Activated CD8-positive, alpha-beta T cell treated with anti-CD3 and anti-CD28 coated beads for 36 hours (primary cell): Measurements from ENCODE around the gene MAGED4. TPM values are rescaled to one million over a fixed set of nuclear protein-coding genes. Genes with fewer than 3 reads are reported as not detected.
"Not testable (repeated sequence)": the region's sequence is repeated elsewhere in the genome, so short reads cannot be mapped to it uniquely, and the experiment has no call there.

Source experiments
- ATAC-seq: fragments of 200-7000 bp; cut with Tn5 transposase; one replicate; pipeline ENCODE4 v1.10.0; 2021; ENCODE audit warnings: mild to moderate bottlenecking, moderate library complexity
- CTCF ChIA-PET: fragments of 350-600 bp; sonication (Branson Sonifier 250); formaldehyde crosslinking; loops from one replicate; lab custom pipeline; 2021; ENCODE audit warnings: antibody characterized with exemption; lab: Charles Lee
- POLR2A ChIA-PET: fragments of 350-600 bp; sonication (Branson Sonifier 250); formaldehyde crosslinking; loops from one replicate; lab custom pipeline; 2021; ENCODE audit warnings: antibody characterized with exemption; lab: Charles Lee
- DNase-seq: peaks from one replicate; pipeline ENCODE4 v3.0.0-alpha.2; 2020
- H3K27ac Mint-ChIP-seq: one replicate; pipeline ENCODE4 v1.8.0; 2021; ENCODE audit warnings: mild to moderate bottlenecking, mixed read lengths
- H3K27me3 Mint-ChIP-seq: one replicate; pipeline ENCODE4 v1.8.0; 2021; ENCODE audit warnings: mixed read lengths
- H3K36me3 Mint-ChIP-seq: one replicate; pipeline ENCODE4 v1.8.0; 2021; ENCODE audit warnings: low read depth, mixed read lengths
- H3K4me1 Mint-ChIP-seq: one replicate; pipeline ENCODE4 v1.8.0; 2021; ENCODE audit warnings: low read depth, mixed read lengths
- H3K4me3 Mint-ChIP-seq: one replicate; pipeline ENCODE4 v1.8.0; 2021; ENCODE audit warnings: mild to moderate bottlenecking, moderate library complexity, mixed read lengths
- H3K9me3 Mint-ChIP-seq: one replicate; pipeline ENCODE4 v1.8.0; 2021; ENCODE audit warnings: mixed read lengths
- intact Hi-C: fragments of 100-400 bp; cut with micrococcal nuclease; formaldehyde crosslinking; loops from one replicate; pipeline ENCODE4 v1.10.0; 2022
- total RNA-seq, 2 experiments: library from RNA; stranded (reverse); gene quantifications; one replicate each; pipeline ENCODE4 v1.2.3, GENCODE V29; 2021
- TF ChIP-seq, protein P1 (sequence below): fragments of 200-600 bp; IDR thresholded peaks from one replicate; pipeline ENCODE4 v1.8.0; 2022; ENCODE audit warnings: antibody characterized with exemption, mild to moderate bottlenecking

The MAGED4 gene, protein sequence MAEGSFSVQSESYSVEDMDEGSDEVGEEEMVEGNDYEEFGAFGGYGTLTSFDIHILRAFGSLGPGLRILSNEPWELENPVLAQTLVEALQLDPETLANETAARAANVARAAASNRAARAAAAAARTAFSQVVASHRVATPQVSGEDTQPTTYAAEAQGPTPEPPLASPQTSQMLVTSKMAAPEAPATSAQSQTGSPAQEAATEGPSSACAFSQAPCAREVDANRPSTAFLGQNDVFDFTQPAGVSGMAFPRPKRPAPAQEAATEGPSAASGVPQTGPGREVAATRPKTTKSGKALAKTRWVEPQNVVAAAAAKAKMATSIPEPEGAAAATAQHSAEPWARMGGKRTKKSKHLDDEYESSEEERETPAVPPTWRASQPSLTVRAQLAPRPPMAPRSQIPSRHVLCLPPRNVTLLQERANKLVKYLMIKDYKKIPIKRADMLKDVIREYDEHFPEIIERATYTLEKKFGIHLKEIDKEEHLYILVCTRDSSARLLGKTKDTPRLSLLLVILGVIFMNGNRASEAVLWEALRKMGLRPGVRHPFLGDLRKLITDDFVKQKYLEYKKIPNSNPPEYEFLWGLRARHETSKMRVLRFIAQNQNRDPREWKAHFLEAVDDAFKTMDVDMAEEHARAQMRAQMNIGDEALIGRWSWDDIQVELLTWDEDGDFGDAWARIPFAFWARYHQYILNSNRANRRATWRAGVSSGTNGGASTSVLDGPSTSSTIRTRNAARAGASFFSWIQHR
- total RNA-seq = 1 to 10 TPM in 1 of 2 experiments, under 1 TPM in 1; 0.99 to 1.6 TPM

DNA sequence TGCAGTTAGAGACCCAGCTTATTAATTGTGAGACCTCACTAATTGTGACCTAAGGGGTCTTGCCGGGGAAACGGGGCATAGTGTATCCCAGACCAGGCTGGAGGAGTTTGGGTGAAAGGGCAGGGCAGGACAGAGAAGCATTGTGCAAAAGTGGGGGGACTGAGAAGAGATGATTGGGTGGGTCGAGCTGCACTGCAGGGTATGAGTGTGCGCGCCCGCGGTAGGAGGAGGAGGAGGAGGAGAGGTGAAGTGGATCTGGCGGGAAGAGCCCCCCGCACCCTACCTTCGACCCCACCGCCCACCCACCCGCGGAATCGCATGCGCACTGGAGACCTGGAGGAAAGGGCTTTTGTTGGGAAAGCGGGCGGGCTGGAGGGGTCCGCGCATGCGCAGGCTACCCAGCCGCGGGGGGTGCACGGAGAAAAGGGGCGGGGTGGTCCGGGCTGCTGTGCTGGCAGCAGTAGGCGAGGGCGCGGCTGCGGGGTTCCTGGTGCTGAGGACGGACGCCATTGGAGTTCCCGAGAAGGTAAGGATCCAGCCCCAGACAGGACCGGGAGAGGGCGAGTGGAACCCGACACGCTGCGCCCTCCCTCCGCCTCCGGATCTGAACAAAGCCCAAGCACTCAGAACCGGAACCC lies at the start of gene MAGED4:
Gene MAGED4 (plus strand): TSS at position 449 of the 638 bp plus-strand sequence. CDS start 1,035 bp downstream, outside the sequence.
- CTCF ChIA-PET = not testable (repeated sequence)

DNA sequence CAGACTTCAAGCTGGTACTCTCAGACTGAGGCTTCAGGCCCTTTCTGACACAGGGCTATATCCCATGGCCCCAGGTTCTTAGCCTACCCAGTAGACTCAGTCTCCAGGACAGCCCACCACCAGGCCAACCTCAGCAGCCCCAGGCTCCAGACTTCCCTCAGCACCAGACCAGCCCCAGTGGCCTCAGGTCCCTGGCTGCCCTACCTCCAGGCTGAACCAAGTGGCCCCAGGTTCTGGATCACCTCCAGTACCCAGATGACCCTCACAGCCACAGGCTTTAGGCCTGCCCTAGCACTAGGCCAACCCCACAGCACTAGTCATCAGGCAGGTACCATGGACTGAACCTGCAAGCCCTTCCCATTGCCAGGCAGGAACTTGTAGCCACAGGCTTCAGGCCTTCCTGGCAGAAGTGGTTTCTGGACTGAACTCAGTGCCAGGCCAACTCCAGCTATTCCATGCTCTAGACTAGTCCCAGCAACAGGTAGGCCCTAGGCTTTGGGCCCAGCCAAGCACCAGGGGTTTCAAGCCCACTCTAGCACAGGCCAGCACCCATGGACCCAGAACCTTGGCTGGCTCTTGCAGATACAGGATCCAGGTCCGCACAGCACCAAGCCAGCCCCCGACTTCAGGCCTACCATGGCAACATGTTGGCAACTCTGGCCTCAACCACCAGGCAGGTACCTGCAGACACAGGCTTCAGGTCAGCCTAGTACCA lies 45.7 kb upstream of the MAGED4 start:
- no peaks in the 10 kb centered on the region for H3K4me1 Mint-ChIP-seq
- no peaks in the 10 kb centered on the region for H3K27me3 Mint-ChIP-seq
- no peak for ATAC-seq
- TF ChIP-seq, protein P1, sequence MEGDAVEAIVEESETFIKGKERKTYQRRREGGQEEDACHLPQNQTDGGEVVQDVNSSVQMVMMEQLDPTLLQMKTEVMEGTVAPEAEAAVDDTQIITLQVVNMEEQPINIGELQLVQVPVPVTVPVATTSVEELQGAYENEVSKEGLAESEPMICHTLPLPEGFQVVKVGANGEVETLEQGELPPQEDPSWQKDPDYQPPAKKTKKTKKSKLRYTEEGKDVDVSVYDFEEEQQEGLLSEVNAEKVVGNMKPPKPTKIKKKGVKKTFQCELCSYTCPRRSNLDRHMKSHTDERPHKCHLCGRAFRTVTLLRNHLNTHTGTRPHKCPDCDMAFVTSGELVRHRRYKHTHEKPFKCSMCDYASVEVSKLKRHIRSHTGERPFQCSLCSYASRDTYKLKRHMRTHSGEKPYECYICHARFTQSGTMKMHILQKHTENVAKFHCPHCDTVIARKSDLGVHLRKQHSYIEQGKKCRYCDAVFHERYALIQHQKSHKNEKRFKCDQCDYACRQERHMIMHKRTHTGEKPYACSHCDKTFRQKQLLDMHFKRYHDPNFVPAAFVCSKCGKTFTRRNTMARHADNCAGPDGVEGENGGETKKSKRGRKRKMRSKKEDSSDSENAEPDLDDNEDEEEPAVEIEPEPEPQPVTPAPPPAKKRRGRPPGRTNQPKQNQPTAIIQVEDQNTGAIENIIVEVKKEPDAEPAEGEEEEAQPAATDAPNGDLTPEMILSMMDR = no peak
- H3K4me3 Mint-ChIP-seq = no peak overlapping the region
- CTCF ChIA-PET = no interaction called here
- no peak for DNase-seq
- H3K36me3 Mint-ChIP-seq = no peaks in the 10 kb centered on the region
- intact Hi-C loops = no loop called here
- POLR2A ChIA-PET = no interaction called here
- H3K9me3 Mint-ChIP-seq = no peaks in the 10 kb centered on the region
- H3K27ac Mint-ChIP-seq = no peak overlapping the region

More for the DNA sequence above, at the start of gene MAGED4:
- H3K4me1 Mint-ChIP-seq, H3K27ac Mint-ChIP-seq, intact Hi-C loops, H3K9me3 Mint-ChIP-seq, DNase-seq, H3K36me3 Mint-ChIP-seq, H3K4me3 Mint-ChIP-seq, H3K27me3 Mint-ChIP-seq, POLR2A ChIA-PET: not testable (repeated sequence)
- ATAC-seq = peak; percentile 79

DNA sequence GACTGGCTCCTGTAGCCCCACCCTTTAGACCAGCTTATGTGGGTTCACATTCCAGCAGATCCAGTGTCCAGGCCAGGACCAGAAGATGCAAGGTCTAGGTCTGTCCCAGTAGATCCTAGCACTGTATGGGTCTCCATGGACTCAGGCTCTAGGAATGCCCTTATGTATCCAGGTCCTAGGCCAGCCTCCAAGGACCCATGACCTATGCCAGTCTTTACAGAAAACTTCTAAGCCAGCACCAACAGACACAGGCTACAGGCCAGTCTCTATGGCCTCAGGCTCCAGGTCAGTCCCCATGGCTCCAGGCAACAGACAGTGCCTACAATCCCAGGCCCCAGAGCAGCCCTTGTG lies 45.2 kb upstream of the MAGED4 start:
- TF ChIP-seq, protein P1 = no peak
- Mint-ChIP-seq H3K27me3 (no peaks in the 10 kb centered on the region), H3K27ac (no peak overlapping the region), H3K36me3 (no peaks in the 10 kb centered on the region), H3K9me3 (no peaks in the 10 kb centered on the region), H3K4me1 (no peaks in the 10 kb centered on the region), H3K4me3 (no peak overlapping the region)
- POLR2A ChIA-PET = no interaction called here
- CTCF ChIA-PET = no interaction called here
- no peak for DNase-seq
- ATAC-seq = no peak
- intact Hi-C loops = no loop called here

DNA sequence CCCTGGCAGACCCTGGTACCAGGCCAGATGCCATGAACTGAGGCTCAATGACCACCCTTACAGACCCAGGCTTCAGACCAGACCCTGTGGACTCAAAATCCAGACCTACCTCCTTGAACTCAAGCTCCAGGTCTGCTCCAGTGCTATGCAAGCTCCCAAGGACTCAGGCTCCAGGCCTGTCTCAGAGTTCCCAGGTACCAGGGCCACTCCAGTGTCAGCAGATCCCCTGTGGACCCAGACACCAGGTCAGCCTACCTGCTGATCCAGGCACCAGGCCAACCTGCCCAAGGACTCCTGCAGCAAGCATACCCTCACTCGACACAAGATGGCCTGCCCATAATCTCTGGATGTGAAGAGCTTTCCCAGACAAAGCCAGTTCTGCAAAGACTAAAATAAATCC lies 44.7 kb upstream of the MAGED4 start:
- no peak for DNase-seq
- no peak for ATAC-seq
- Mint-ChIP-seq H3K4me1 (no peaks in the 10 kb centered on the region), H3K4me3 (no peak overlapping the region), H3K27ac (no peak overlapping the region), H3K36me3 (no peaks in the 10 kb centered on the region), H3K9me3 (no peaks in the 10 kb centered on the region), H3K27me3 (no peaks in the 10 kb centered on the region)
- intact Hi-C loops = no loop called here
- ChIA-PET POLR2A (no interaction called here), CTCF (no interaction called here)
- TF ChIP-seq, protein P1 = no peak

DNA sequence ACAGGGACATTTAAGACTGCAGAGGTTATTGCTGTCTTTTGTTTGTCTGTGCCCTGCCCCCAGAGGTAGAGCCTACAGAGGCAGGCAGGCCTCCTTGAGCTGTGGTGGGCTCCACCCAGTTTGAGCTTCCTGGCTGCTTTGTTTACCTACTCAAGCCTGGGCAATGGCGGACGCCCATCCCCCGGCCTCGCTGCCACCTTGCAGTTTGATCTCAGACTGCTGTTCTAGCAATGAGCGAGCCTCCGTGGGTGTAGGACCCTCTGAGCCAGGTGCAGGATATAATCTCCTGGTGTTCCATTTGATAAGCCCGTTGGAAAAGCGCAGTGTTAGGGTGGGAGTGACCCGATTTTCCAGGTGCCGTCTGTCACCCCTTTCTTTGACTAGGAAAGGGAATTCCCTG lies 34.0 kb upstream of the MAGED4 start:
- H3K27ac Mint-ChIP-seq, intact Hi-C loops, H3K36me3 Mint-ChIP-seq, H3K4me1 Mint-ChIP-seq, DNase-seq, CTCF ChIA-PET, H3K27me3 Mint-ChIP-seq, ATAC-seq, H3K4me3 Mint-ChIP-seq, H3K9me3 Mint-ChIP-seq, POLR2A ChIA-PET: not testable (repeated sequence)

DNA sequence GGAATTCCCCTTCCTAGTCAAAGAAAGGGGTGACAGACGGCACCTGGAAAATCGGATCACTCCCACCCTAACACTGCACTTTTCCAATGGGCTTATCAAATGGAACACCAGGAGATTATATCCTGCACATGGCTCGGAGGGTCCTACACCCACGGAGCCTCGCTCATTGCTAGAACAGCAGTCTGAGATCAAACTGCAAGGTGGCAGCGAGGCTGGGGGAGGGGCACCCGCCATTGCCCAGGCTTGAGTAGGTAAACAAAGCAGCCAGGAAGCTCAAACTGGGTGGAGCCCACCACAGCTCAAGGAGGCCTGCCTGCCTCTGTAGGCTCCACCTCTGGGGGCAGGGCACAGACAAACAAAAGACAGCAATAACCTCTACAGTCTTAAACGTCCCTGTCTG lies 24.5 kb upstream of the MAGED4 start:
- ATAC-seq, CTCF ChIA-PET, intact Hi-C loops, H3K27me3 Mint-ChIP-seq, H3K9me3 Mint-ChIP-seq, POLR2A ChIA-PET, H3K4me3 Mint-ChIP-seq, DNase-seq, H3K27ac Mint-ChIP-seq, H3K36me3 Mint-ChIP-seq, H3K4me1 Mint-ChIP-seq: not testable (repeated sequence)
